ENCODE measurements around the gene BRME1.

DNA sequence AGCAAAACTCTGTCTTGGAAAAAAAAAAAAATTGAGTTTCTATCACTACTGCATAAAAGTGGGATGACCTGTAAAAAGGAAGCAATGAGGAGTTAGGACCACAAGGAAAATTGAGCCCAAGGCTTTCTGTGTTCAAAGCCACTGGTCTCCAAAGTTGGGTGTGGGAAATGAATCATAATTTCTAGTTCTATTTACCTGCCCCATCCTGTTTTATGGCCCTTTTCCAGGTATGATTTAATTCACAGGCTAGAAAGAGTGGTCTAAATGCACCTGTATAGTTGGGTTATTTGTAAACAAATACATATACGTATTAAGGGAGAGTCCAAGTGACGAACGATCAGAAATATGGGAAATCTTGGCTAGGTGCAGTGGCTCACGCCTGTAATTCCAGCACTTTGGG is 40.5 kb upstream of the BRME1 start:
- TF ChIP-seq CTCF (IDR thresholded peaks at IDR 0.05; ENCODE audit: insufficient read depth, low read length, poor library complexity, severe bottlenecking) (no peak), EZH2phosphoT487 (conservative IDR thresholded peaks at IDR 0.05; ENCODE audit: low read length) (no peak)
